H9 (cell line): ENCODE measurements around the gene TCF21. TPM values are rescaled to one million over a fixed set of nuclear protein-coding genes. Genes with fewer than 3 reads are reported as not detected.

ENCODE experiments used
- DNase-seq: peaks from one replicate; pipeline ENCODE4 v3.0.0-alpha.2; 2017
- H2AFZ ChIP-seq: one replicate; pipeline ENCODE4 v1.6.1; 2013; ENCODE audit warnings: mild to moderate bottlenecking, low read length, control low read depth, moderate library complexity
- H2AK5ac ChIP-seq: 2 replicates; pipeline ENCODE4 v1.6.1; 2013; ENCODE audit warnings: low read length, control low read depth, mixed read lengths; ENCODE audit not compliant: insufficient read length
- H2BK120ac ChIP-seq: one replicate; pipeline ENCODE4 v1.6.1; 2013; ENCODE audit warnings: low read depth, mild to moderate bottlenecking, low read length, control low read depth, inconsistent platforms; ENCODE audit not compliant: poor library complexity, severe bottlenecking
- H2BK12ac ChIP-seq: 2 replicates; pipeline ENCODE4 v1.6.1; 2013; ENCODE audit warnings: low read length, control low read depth, mixed read lengths, low read depth; ENCODE audit not compliant: insufficient read length
- H2BK15ac ChIP-seq: 2 replicates; pipeline ENCODE4 v1.6.1; 2013; ENCODE audit warnings: low read depth, low read length, control low read depth
- H2BK20ac ChIP-seq: one replicate; pipeline ENCODE4 v1.6.1; 2013; ENCODE audit warnings: low read depth, mild to moderate bottlenecking, low read length, control low read depth, inconsistent platforms; ENCODE audit not compliant: poor library complexity, severe bottlenecking
- H2BK5ac ChIP-seq: 2 replicates; pipeline ENCODE4 v1.6.1; 2013; ENCODE audit warnings: low read length, control low read depth, mixed read lengths; ENCODE audit not compliant: insufficient read length
- H3K14ac ChIP-seq: 2 replicates; pipeline ENCODE4 v1.6.1; 2013; ENCODE audit warnings: low read length, control low read depth; ENCODE audit not compliant: insufficient read depth
- H3K18ac ChIP-seq: 2 replicates; pipeline ENCODE4 v1.6.1; 2013; ENCODE audit warnings: low read depth, mild to moderate bottlenecking, mixed read lengths, low read length, control low read depth; ENCODE audit not compliant: insufficient read length
- H3K23ac ChIP-seq: 2 replicates; pipeline ENCODE4 v1.6.1; 2013; ENCODE audit warnings: low read length, control low read depth, mixed read lengths, low read depth; ENCODE audit not compliant: insufficient read length
- H3K23me2 ChIP-seq: 2 replicates; pipeline ENCODE4 v1.6.1; 2013; ENCODE audit warnings: low read depth, mild to moderate bottlenecking, mixed read lengths, low read length, control low read depth; ENCODE audit not compliant: insufficient read length, poor library complexity, severe bottlenecking
- H3K27ac ChIP-seq: 2 replicates; pipeline ENCODE4 v1.5.1; 2013; ENCODE audit warnings: low read length, control low read depth, mixed read lengths, low read depth; ENCODE audit not compliant: insufficient read length
- H3K27me3 ChIP-seq: 2 replicates; pipeline ENCODE4 v1.6.1; 2013; ENCODE audit warnings: low read length, control low read depth, inconsistent platforms; ENCODE audit not compliant: insufficient read depth
- H3K4ac ChIP-seq: 2 replicates; pipeline ENCODE4 v1.6.1; 2013; ENCODE audit warnings: low read depth, mild to moderate bottlenecking, control low read depth, inconsistent platforms, low read length, moderate library complexity
- H3K4me1 ChIP-seq: 2 replicates; pipeline ENCODE4 v1.6.1; 2013; ENCODE audit warnings: low read length, control low read depth, inconsistent platforms; ENCODE audit not compliant: insufficient read depth
- H3K4me2 ChIP-seq: 2 replicates; pipeline ENCODE4 v1.6.1; 2013; ENCODE audit warnings: low read length, control low read depth, mixed read lengths; ENCODE audit not compliant: insufficient read length, insufficient read depth
- H3K56ac ChIP-seq: 2 replicates; pipeline ENCODE4 v1.6.1; 2013; ENCODE audit warnings: low read depth, mild to moderate bottlenecking, mixed read lengths, low read length, control low read depth; ENCODE audit not compliant: insufficient read length
- H3K79me1 ChIP-seq: 2 replicates; pipeline ENCODE4 v1.6.1; 2013; ENCODE audit warnings: low read depth, mild to moderate bottlenecking, moderate library complexity, low read length, control low read depth, inconsistent platforms; ENCODE audit not compliant: insufficient read depth, poor library complexity, severe bottlenecking
- H3K79me2 ChIP-seq: 2 replicates; pipeline ENCODE4 v1.6.1; 2013; ENCODE audit warnings: low read length, control low read depth, inconsistent platforms; ENCODE audit not compliant: insufficient read depth
- H3K9ac ChIP-seq: 2 replicates; pipeline ENCODE4 v1.6.1; 2013; ENCODE audit warnings: low read length, control low read depth, mixed read lengths; ENCODE audit not compliant: insufficient read length; ENCODE audit errors: extremely low read depth
- H3K9me3 ChIP-seq: one replicate; pipeline ENCODE4 v1.6.1; 2013; ENCODE audit warnings: low read depth, low read length, inconsistent platforms; ENCODE audit not compliant: control insufficient read depth
- H3T11ph ChIP-seq: one replicate; pipeline ENCODE4 v1.6.1; 2013; ENCODE audit warnings: mild to moderate bottlenecking, low read length, control low read depth, inconsistent platforms
- H4K20me1 ChIP-seq: one replicate; pipeline ENCODE4 v1.6.1; 2013; ENCODE audit not compliant: control insufficient read depth, insufficient read length, insufficient read depth
- H4K5ac ChIP-seq: 2 replicates; pipeline ENCODE4 v1.6.1; 2013; ENCODE audit warnings: low read depth, mild to moderate bottlenecking, mixed read lengths, low read length, control low read depth; ENCODE audit not compliant: insufficient read length
- H4K8ac ChIP-seq: replicated peaks from 2 replicates; pipeline ENCODE4 v1.6.1; 2013; ENCODE audit warnings: low read length, control low read depth, mixed read lengths, low read depth; ENCODE audit not compliant: insufficient read length
- H4K91ac ChIP-seq: 2 replicates; pipeline ENCODE4 v1.6.1; 2013; ENCODE audit warnings: low read depth, mild to moderate bottlenecking, moderate library complexity, mixed read lengths, low read length, control low read depth; ENCODE audit not compliant: insufficient read length
- H3K27ac Mint-ChIP-seq, 3 experiments: 2 replicates in 2 of 3; 3 replicates in 1 of 3; pipeline ENCODE4 v1.8.0; 2020 to 2021; ENCODE audit warnings: mixed read lengths in 3 of 3, mild to moderate bottlenecking in 1 of 3, moderate library complexity in 1 of 3
- H3K27me3 Mint-ChIP-seq: 2 replicates; pipeline ENCODE4 v1.8.0; 2021; ENCODE audit warnings: low read depth, mild to moderate bottlenecking, moderate library complexity, mixed read lengths
- H3K36me3 Mint-ChIP-seq, 3 experiments: 2 replicates in 2 of 3; 3 replicates in 1 of 3; pipeline ENCODE4 v1.8.0; 2020 to 2021; ENCODE audit warnings: low read depth in 3 of 3, mixed read lengths in 3 of 3; ENCODE audit not compliant: insufficient read depth in 1 of 3
- H3K4me1 Mint-ChIP-seq, 2 experiments: 2 replicates each; pipeline ENCODE4 v1.8.0; 2020; ENCODE audit warnings: mixed read lengths in 2 of 2
- H3K4me3 Mint-ChIP-seq, 2 experiments: 2 replicates in 1 of 2; 3 replicates in 1 of 2; pipeline ENCODE4 v1.8.0; 2020 to 2021; ENCODE audit warnings: mild to moderate bottlenecking in 2 of 2, mixed read lengths in 2 of 2, moderate library complexity in 1 of 2
- H3K9me3 Mint-ChIP-seq, 2 experiments: 2 replicates in 1 of 2; 3 replicates in 1 of 2; pipeline ENCODE4 v1.8.0; 2020; ENCODE audit warnings: mild to moderate bottlenecking in 2 of 2, mixed read lengths in 2 of 2, moderate library complexity in 1 of 2
- WGBS: extraction: QIAGEN DNeasy Blood & Tissue Kit; methylation state at CpG from one replicate; pipeline ENCODE4 v1.1.7; 2013; ENCODE audit warnings: missing lambda C conversion rate, low lambda C conversion rate, mixed read lengths; ENCODE audit not compliant: insufficient read length; ENCODE audit errors: extremely low coverage; 5-methylcytosine and 5-hydroxymethylcytosine counted together
- total RNA-seq: library from RNA; stranded (reverse); gene quantifications from 2 replicates; pipeline ENCODE4 v1.2.1, GENCODE V29; 2021
- TF ChIP-seq, protein P1 (sequence below): fragments of 200-600 bp; sonication (generic); conservative IDR thresholded peaks from 3 replicates; pipeline ENCODE4 v1.8.0; 2021; ENCODE audit warnings: antibody characterized with exemption, mild to moderate bottlenecking

The TCF21 gene
- total RNA-seq, 1 experiment from 2014 or later, result not detected

DNA sequence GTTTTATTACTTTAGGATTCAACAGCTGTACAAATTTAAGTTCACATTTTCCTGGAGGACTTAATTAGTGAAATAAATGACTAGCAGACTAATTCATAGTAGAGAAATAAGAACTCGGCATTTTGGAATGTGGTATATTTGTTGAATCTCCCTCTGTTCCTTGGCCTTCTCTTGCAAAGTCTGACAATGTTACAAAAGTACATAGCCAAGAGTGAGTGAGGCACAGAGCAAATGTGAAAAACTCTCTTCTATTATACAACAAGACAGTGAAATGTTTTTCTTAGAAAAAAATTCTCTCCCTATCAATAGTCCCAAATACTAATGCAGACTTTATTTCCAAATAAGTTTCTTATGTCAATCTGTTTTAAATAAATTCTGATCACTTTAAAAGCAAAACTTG, 44.2 kb upstream of the TCF21 start:
- no peak overlapping the region for H4K5ac ChIP-seq
- no peak overlapping the region for H2BK15ac ChIP-seq
- H3K27ac Mint-ChIP-seq, result no peak overlapping the region
- no peak overlapping the region for H3K14ac ChIP-seq
- H3K4ac ChIP-seq, result no peak overlapping the region
- no peak overlapping the region for H3K4me3 Mint-ChIP-seq
- H3K23ac ChIP-seq, result no peak overlapping the region
- no peak overlapping the region for H4K91ac ChIP-seq
- H2AFZ ChIP-seq, result no peak overlapping the region
- no peaks in the 10 kb centered on the region for H3K36me3 Mint-ChIP-seq
- H3K4me1 Mint-ChIP-seq, result peaks cover 0 to 12% of the 10 kb centered on the region in 2 experiments; a peak in 3 of 4 replicates
- no peaks in the 10 kb centered on the region for H3K9me3 ChIP-seq
- no peaks in the 10 kb centered on the region for H3K79me1 ChIP-seq
- no peaks in the 10 kb centered on the region for H3K9me3 Mint-ChIP-seq
- no peak overlapping the region for H2BK12ac ChIP-seq
- H3T11ph ChIP-seq, result no peak overlapping the region
- DNase-seq, result no peak
- H4K20me1 ChIP-seq, result no peaks in the 10 kb centered on the region
- no peak overlapping the region for H3K56ac ChIP-seq
- no peak overlapping the region for H2BK20ac ChIP-seq
- TF ChIP-seq, protein P1, sequence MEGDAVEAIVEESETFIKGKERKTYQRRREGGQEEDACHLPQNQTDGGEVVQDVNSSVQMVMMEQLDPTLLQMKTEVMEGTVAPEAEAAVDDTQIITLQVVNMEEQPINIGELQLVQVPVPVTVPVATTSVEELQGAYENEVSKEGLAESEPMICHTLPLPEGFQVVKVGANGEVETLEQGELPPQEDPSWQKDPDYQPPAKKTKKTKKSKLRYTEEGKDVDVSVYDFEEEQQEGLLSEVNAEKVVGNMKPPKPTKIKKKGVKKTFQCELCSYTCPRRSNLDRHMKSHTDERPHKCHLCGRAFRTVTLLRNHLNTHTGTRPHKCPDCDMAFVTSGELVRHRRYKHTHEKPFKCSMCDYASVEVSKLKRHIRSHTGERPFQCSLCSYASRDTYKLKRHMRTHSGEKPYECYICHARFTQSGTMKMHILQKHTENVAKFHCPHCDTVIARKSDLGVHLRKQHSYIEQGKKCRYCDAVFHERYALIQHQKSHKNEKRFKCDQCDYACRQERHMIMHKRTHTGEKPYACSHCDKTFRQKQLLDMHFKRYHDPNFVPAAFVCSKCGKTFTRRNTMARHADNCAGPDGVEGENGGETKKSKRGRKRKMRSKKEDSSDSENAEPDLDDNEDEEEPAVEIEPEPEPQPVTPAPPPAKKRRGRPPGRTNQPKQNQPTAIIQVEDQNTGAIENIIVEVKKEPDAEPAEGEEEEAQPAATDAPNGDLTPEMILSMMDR, result no peak
- H3K27ac ChIP-seq, result no peak overlapping the region
- no peak overlapping the region for H3K9ac ChIP-seq
- H3K79me2 ChIP-seq, result no peaks in the 10 kb centered on the region
- no peak overlapping the region for H3K4me2 ChIP-seq
- H2BK120ac ChIP-seq, result no peak overlapping the region
- H3K27me3 Mint-ChIP-seq, result no peaks in the 10 kb centered on the region
- no peak overlapping the region for H2AK5ac ChIP-seq
- WGBS, result no CpG with 5 or more reads among the region's 1 CpG
- H3K18ac ChIP-seq, result no peak overlapping the region
- no peaks in the 10 kb centered on the region for H3K23me2 ChIP-seq
- no peak overlapping the region for H4K8ac ChIP-seq
- no peak overlapping the region for H2BK5ac ChIP-seq
- no peaks in the 10 kb centered on the region; the same call in 1 of the 2 replicates for H3K4me1 ChIP-seq
- H3K27me3 ChIP-seq, result no peaks in the 10 kb centered on the region
